ACC112 (cell line): ENCODE data around the gene OLIG2.

Source experiments
- H2AFZ ChIP-seq: fragments of 200-600 bp; sonication (generic); one replicate; pipeline ENCODE4 v1.6.0; 2017; ENCODE audit warnings: antibody characterized with exemption, low read length; ENCODE audit not compliant: unreplicated experiment
- H3K27ac ChIP-seq: fragments of 200-600 bp; sonication (generic); 2 replicates; pipeline ENCODE4 v1.5.1; 2014; ENCODE audit warnings: low read depth, mild to moderate bottlenecking, antibody characterized with exemption, low read length, moderate library complexity
- H3K27me3 ChIP-seq: fragments of 200-600 bp; sonication (generic); 2 replicates; pipeline ENCODE4 v1.6.1; 2014; ENCODE audit warnings: mild to moderate bottlenecking, antibody characterized with exemption, low read length, moderate library complexity, mixed read lengths; ENCODE audit not compliant: insufficient read depth
- H3K36me3 ChIP-seq: fragments of 200-600 bp; sonication (generic); 2 replicates; pipeline ENCODE4 v1.6.1; 2016; ENCODE audit warnings: mild to moderate bottlenecking, antibody characterized with exemption, low read length, moderate library complexity, mixed read lengths; ENCODE audit not compliant: insufficient read depth
- H3K4me1 ChIP-seq: fragments of 200-600 bp; sonication (generic); one replicate; pipeline ENCODE4 v1.6.1; 2016; ENCODE audit warnings: low read length, mixed read lengths; ENCODE audit not compliant: insufficient read depth, unreplicated experiment, control insufficient read depth
- H3K4me3 ChIP-seq: fragments of 200-600 bp; sonication (generic); 2 replicates; pipeline ENCODE4 v1.5.1; 2014; ENCODE audit warnings: mild to moderate bottlenecking, low read depth, low read length
- H3K79me2 ChIP-seq: fragments of 200-600 bp; sonication (generic); one replicate; pipeline ENCODE4 v1.6.0; 2016; ENCODE audit warnings: low read length; ENCODE audit not compliant: control insufficient read depth, unreplicated experiment, insufficient read depth

OLIG2 gene

GRCh38 chr21:33075128-33075527, 49.4 kb downstream of the OLIG2 start:
- Histone ChIP-seq H3K36me3 (no peaks in the 10 kb centered on the region), H2AFZ (no peak overlapping the region), H3K4me3 (no peak overlapping the region), H3K4me1 (no peaks in the 10 kb centered on the region), H3K27me3 (peaks cover 80% of the 10 kb centered on the region), H3K79me2 (no peaks in the 10 kb centered on the region), H3K27ac (no peak overlapping the region)

GRCh38 chr21:33075596-33076195, 50.0 kb downstream of the OLIG2 start:
- H3K4me1 ChIP-seq, result no peaks in the 10 kb centered on the region
- no peak overlapping the region for H3K4me3 ChIP-seq
- peaks cover 76% of the 10 kb centered on the region for H3K27me3 ChIP-seq
- no peaks in the 10 kb centered on the region for H3K79me2 ChIP-seq
- H3K27ac ChIP-seq, result no peak overlapping the region
- H2AFZ ChIP-seq, result no peak overlapping the region
- H3K36me3 ChIP-seq, result no peaks in the 10 kb centered on the region

DNA sequence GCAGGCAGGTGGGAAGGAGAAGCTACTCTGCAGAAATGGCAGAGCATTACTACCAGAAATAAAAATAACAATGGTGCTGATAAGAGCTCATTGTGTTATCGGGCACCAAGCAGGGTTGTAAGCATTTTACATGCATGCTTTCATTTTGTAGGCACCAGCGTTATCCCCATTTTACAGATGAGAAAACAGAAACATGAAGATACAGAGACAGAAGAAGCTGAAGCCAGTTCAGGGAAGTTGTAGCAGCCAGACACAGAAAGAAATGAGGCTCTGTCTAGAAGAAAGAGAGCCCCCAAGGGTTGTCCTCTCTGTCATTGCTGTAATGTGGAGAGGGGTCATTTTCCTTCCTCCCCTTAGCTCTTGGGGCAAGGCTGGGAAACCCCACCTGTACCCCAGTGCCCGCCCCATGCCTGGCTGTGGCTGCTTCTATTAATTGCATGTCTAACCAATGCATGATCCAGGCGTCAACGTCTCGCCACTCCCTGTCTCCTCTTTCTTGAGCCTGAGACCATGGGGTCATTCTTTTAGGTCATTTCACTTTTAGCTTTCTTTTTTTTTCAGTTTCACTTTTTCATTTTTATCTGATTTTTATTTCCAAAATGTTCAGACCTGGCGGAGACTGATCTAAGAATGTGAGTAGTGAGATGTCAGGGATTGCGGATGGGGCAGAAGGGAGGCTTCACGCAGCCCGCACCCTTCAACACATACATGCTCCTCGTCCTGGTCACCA, 51.0 kb downstream of the OLIG2 start:
- peaks cover 65% of the 10 kb centered on the region for H3K27me3 ChIP-seq

More for the DNA sequence above, 51.0 kb downstream of the OLIG2 start:
- no peak overlapping the region for H3K4me3 ChIP-seq
- no peak overlapping the region for H2AFZ ChIP-seq
- H3K36me3 ChIP-seq, result no peaks in the 10 kb centered on the region
- no peaks in the 10 kb centered on the region for H3K4me1 ChIP-seq
- no peaks in the 10 kb centered on the region for H3K79me2 ChIP-seq
- H3K27ac ChIP-seq, result no peak overlapping the region
